PC-9 (cell line): ENCODE measurements around the gene ZNF488. TPM values are rescaled to one million over a fixed set of nuclear protein-coding genes. Genes with fewer than 3 reads are reported as not detected.

Experiments used
- Bru-seq: library from RNA; stranded (reverse); fragments of 400-500 nt; gene quantifications from one replicate; lab custom pipeline; 2021; lab: Mats Ljungman, UMichigan
- BruChase-seq, 2 experiments: library from RNA; stranded (reverse); fragments of 400-500 nt; gene quantifications; one replicate each; lab custom pipeline; 2021; lab: Mats Ljungman, UMichigan
- BruUV-seq: library from RNA; stranded (reverse); fragments of 400-500 nt; replicated peaks from 2 replicates; lab custom pipeline; 2021; lab: Mats Ljungman, UMichigan
- CTCF ChIA-PET: fragments of 300-600 bp; sonication (Branson Sonifier 250); formaldehyde crosslinking; loops from one replicate; lab custom pipeline; 2022; ENCODE audit warnings: antibody characterized with exemption; lab: Charles Lee
- POLR2A ChIA-PET: fragments of 300-600 bp; sonication (Branson Sonifier 250); formaldehyde crosslinking; loops from one replicate; lab custom pipeline; 2022; ENCODE audit warnings: antibody characterized with exemption; ENCODE audit not compliant: unreplicated experiment; lab: Charles Lee
- DNase-seq, 2 experiments: peaks; one replicate each; pipeline versions ENCODE4 v3.0.0 to v3.0.0-alpha.2; 2015 to 2022; ENCODE audit warnings: mixed read lengths in 1 of 2
- H2AFZ ChIP-seq: fragments of 200-600 bp; sonication (generic); 2 replicates; pipeline ENCODE4 v1.8.1; 2017; ENCODE audit warnings: antibody characterized with exemption
- H3F3A ChIP-seq: fragments of 200-600 bp; sonication (generic); 2 replicates; pipeline ENCODE4 v1.8.1; 2017; ENCODE audit warnings: antibody characterized with exemption, mild to moderate bottlenecking, low read depth; ENCODE audit not compliant: insufficient read depth
- H3K27ac ChIP-seq: fragments of 200-600 bp; sonication (generic); 2 replicates; pipeline ENCODE4 v1.6.1; 2016; ENCODE audit warnings: mixed run types
- H3K27me3 ChIP-seq: fragments of 200-600 bp; sonication (generic); 2 replicates; pipeline ENCODE4 v1.6.1; 2016; ENCODE audit warnings: low read depth, mixed run types; ENCODE audit not compliant: insufficient read depth
- H3K36me3 ChIP-seq: fragments of 200-600 bp; sonication (generic); 2 replicates; pipeline ENCODE4 v1.6.1; 2016; ENCODE audit warnings: low read depth, mixed run types
- H3K4me1 ChIP-seq: fragments of 200-600 bp; sonication (generic); replicated peaks from 2 replicates; pipeline ENCODE4 v1.6.1; 2016; ENCODE audit warnings: mixed run types; ENCODE audit not compliant: insufficient read depth
- H3K4me2 ChIP-seq: fragments of 200-600 bp; sonication (generic); 2 replicates; pipeline ENCODE4 v1.6.1; 2017; ENCODE audit warnings: mixed run types
- H3K4me3 ChIP-seq: fragments of 200-600 bp; sonication (generic); 2 replicates; pipeline ENCODE4 v1.6.1; 2016; ENCODE audit warnings: mixed run types
- H3K79me2 ChIP-seq: fragments of 200-600 bp; sonication (generic); 2 replicates; pipeline ENCODE4 v1.6.1; 2017; ENCODE audit warnings: low read depth, mixed run types
- H3K9me2 ChIP-seq: fragments of 200-600 bp; sonication (generic); 2 replicates; pipeline ENCODE4 v1.8.1; 2017; ENCODE audit warnings: mild to moderate bottlenecking; ENCODE audit not compliant: insufficient read depth
- H3K9me3 ChIP-seq: fragments of 200-600 bp; sonication (generic); 2 replicates; pipeline ENCODE4 v1.8.1; 2016; ENCODE audit warnings: low read depth; ENCODE audit not compliant: insufficient read depth
- H4K20me1 ChIP-seq: fragments of 200-600 bp; sonication (generic); 2 replicates; pipeline ENCODE4 v1.8.1; 2017; ENCODE audit not compliant: insufficient read depth
- EZH2 ChIP-seq: fragments of 200-600 bp; sonication (generic); IDR thresholded peaks from 2 replicates; pipeline ENCODE4 v1.8.0; 2017; ENCODE audit warnings: antibody characterized with exemption, low read depth
- intact Hi-C: fragments of 100-400 bp; cut with micrococcal nuclease; formaldehyde crosslinking; loops from one replicate; pipeline ENCODE4 v1.10.0; 2022; ENCODE audit not compliant: unreplicated experiment
- long read RNA-seq: library from polyadenylated mRNA; stranded (forward); transcript quantifications from one replicate; pipeline ENCODE4 v2.0.0, GENCODE V29; 2022
- total RNA-seq: library from RNA; stranded (reverse); gene quantifications from 2 replicates; pipeline ENCODE4 v1.2.3, GENCODE V29; 2021
- TF ChIP-seq, protein P1 (sequence below): fragments of 200-600 bp; sonication (generic); conservative IDR thresholded peaks from 2 replicates; pipeline ENCODE4 v1.6.1; 2017; ENCODE audit warnings: mixed run types, antibody characterized with exemption, mild to moderate bottlenecking, moderate library complexity

The ZNF488 gene, protein sequence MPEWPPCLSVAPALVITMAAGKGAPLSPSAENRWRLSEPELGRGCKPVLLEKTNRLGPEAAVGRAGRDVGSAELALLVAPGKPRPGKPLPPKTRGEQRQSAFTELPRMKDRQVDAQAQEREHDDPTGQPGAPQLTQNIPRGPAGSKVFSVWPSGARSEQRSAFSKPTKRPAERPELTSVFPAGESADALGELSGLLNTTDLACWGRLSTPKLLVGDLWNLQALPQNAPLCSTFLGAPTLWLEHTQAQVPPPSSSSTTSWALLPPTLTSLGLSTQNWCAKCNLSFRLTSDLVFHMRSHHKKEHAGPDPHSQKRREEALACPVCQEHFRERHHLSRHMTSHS
- total RNA-seq, result 11.4 and 18.1 TPM in 2 replicates
- percentile 64 among the genes with signal in this experiment for Bru-seq, nascent RNA
- BruChase-seq, experiment 1, labeled RNA remaining after a 2-hour chase, result percentile 68 among the genes with signal in this experiment
- BruChase-seq, experiment 2, labeled RNA remaining after a 6-hour chase, result percentile 63 among the genes with signal in this experiment
- long read RNA-seq, transcript ZNF488-201 (2 exons, 3,496 nt), result major isoform, 8 of 19 reads
- long read RNA-seq, partial matches to known transcripts, result 0 of 19 reads
- long read RNA-seq, other reads (novel, unspliced or antisense), result 11 of 19 reads

DNA sequence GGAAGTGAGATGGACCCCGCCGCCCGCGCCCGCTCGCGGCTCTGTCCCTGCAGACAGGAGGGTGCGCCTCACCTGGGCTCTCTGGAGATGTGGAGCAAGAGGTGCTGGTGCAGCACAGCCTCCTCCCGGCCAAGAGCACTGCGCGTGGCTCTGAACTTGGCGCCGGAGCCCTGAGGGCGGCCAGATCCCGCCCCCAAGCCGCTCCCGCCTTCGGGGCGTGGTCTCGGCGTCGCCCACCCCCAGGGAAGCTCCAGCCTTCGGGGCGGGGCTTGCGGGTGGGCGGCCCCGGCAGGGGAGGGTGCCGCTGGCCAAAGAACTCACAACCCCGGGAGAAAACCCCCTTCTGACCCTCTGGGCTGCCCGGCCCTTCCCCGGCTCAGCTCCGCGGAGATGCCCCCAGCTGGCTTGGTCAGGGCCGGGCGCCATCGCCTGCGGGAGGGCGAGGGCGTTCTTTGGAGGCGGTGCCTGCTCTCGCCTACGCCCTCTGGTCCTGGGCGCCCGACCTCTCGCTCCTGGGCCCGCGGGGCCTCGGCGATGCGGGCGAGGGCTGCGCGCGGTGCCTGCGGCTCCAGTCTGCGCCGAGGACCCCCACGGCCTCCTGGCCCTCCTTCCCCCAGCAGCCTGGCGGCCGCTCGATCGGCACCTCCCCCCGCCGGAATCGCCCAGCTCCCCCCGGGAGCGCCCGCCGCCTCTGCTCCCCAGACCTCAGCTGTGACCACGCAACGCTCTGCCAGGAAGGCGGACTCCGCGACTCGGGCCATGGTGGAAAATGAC, at the start of gene ZNF488:
Gene ZNF488, minus strand, starts transcription at position 146 of the 774 bp plus-strand sequence. CDS start 15,464 bp downstream, outside the sequence.
- Histone ChIP-seq H3K4me2 (peak within 1 kb of the TSS; percentile 97), H3K27me3 (no peaks in the 10 kb centered on the region), H3K4me3 (peak within 1 kb of the TSS; percentile 81), H3K36me3 (peaks cover under 1% of the 10 kb centered on the region; the same call in 1 of the 2 replicates), H3K27ac (peak within 1 kb of the TSS; percentile 54), H2AFZ (peak within 1 kb of the TSS; percentile 81), H3K9me2 (no peaks in the 10 kb centered on the region), H3K4me1 (peaks cover 21% of the 10 kb centered on the region), H3K9me3 (0 out of 2 replicates have a peak, but pooled peaks cover 4% of the 10 kb centered on the region), H4K20me1 (no peaks in the 10 kb centered on the region), H3F3A (peaks cover 8% of the 10 kb centered on the region; the same call in 1 of the 2 replicates), H3K79me2 (no peaks in the 10 kb centered on the region)
- intact Hi-C loops, result loop anchor here (1.0 to 2.0 kb wide), 2 partner anchors 22 kb away; no protein-coding TSS in a partner anchor
- ChIA-PET POLR2A (interaction anchor here (0.6 to 1.1 kb wide), 8 partner anchors 10 to 341 kb away, joined by 3 to 11 read pairs (median 6); no protein-coding TSS in a partner anchor), CTCF (interaction anchor here (1.0 kb wide), 3 partner anchors 12 to 22 kb away, joined by 3 to 7 read pairs (median 3); no protein-coding TSS in a partner anchor)
- peak; percentile 83 to 97 for DNase-seq
- BruUV-seq, result TSS peak; percentile 94
- no peak for TF ChIP-seq EZH2
- TF ChIP-seq, protein P1, sequence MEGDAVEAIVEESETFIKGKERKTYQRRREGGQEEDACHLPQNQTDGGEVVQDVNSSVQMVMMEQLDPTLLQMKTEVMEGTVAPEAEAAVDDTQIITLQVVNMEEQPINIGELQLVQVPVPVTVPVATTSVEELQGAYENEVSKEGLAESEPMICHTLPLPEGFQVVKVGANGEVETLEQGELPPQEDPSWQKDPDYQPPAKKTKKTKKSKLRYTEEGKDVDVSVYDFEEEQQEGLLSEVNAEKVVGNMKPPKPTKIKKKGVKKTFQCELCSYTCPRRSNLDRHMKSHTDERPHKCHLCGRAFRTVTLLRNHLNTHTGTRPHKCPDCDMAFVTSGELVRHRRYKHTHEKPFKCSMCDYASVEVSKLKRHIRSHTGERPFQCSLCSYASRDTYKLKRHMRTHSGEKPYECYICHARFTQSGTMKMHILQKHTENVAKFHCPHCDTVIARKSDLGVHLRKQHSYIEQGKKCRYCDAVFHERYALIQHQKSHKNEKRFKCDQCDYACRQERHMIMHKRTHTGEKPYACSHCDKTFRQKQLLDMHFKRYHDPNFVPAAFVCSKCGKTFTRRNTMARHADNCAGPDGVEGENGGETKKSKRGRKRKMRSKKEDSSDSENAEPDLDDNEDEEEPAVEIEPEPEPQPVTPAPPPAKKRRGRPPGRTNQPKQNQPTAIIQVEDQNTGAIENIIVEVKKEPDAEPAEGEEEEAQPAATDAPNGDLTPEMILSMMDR, result no peak; the same call in 1 of the 2 replicates

DNA sequence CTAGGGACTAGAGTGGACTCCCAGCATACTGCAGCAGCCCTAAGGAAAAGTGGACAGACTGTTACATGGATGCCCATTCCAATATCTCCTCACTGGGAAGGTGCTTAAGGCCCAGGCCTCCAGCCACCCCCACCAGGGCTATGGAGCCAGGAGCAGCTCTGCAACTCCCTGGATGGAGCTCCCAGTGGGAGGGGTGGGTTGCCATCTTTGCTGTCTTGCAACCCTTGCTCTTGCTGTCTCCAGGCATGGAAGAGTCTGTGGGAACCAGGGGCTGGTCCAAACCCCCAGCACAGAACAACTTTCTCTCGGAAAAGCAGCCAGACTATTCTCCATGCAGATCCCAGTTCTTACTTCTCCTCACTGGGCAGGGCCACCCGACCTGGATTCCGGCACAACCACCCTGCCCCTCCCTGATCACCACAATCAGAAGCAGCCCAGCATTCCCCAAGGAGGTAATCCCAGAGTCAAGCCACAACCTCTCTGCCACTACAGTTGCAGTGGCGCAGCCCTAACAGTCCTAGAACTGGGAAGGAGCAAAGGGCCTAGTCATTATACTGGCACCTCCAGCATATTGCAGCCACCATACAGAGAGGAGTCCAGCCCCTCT, 41.8 kb upstream of the ZNF488 start:
- Histone ChIP-seq H3K27ac (no peak overlapping the region), H3K27me3 (no peaks in the 10 kb centered on the region), H3K4me1 (peaks cover 22% of the 10 kb centered on the region), H2AFZ (no peak overlapping the region), H4K20me1 (no peaks in the 10 kb centered on the region), H3K9me3 (no peaks in the 10 kb centered on the region), H3F3A (peaks cover 18% of the 10 kb centered on the region), H3K4me2 (no peak overlapping the region), H3K4me3 (no peak overlapping the region), H3K36me3 (no peaks in the 10 kb centered on the region), H3K79me2 (no peaks in the 10 kb centered on the region), H3K9me2 (no peaks in the 10 kb centered on the region)
- DNase-seq, result no peak
- TF ChIP-seq, protein P1, result no peak
- TF ChIP-seq EZH2, result no peak
- CTCF ChIA-PET, result no interaction called here
- POLR2A ChIA-PET, result no interaction called here
- no TSS peak for BruUV-seq
- intact Hi-C loops, result no loop called here
